NOMO-1 treated with dmso at 0.1 percent for 144 hours (cell line): ENCODE results near the gene ZFPM1.

Experiments
- DNase-seq: peaks from one replicate; lab custom pipeline; 2025; ENCODE audit not compliant: unreplicated experiment; lab: John Stamatoyannopoulos, UW

ZFPM1 gene

GRCh38 chr16:88558457-88559442, 105.7 kb downstream of the ZFPM1 start:
- DNase-seq: no peak

DNA sequence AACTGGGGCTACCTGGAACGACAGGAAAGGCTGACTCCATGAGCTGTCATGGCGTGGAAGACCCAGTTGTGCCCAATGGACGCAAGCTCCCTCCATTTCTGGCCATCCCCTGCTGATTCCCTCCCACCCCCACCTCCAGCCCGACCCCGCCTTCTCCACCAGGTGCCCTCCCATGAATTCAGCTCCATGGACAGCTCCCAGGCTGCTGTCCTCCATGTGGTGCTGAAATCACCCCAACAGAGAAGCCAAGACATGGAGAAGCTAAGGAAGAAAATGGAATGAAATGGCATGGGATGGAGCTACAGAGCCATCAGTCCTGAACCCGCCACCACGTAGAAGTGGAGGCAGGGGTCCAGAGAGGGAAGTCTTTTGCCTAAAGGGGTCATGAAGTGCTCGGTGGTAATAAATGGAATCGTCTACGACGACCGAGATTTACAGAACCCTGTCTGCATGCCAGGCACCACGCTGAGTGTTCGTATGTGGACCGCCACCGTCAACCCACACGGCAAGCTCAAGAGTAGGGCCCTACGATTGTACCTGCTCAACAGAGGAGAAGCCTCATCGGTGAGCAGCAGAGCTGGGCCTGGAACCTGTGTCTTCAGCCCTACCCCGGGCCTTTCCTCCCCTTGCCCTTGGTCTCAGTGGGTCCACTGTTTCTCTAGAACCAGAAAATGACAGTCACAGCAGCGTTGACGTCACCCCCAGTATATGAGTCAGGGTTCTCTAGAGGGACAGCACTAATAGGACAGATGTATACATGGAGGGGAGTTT, 107.8 kb downstream of the ZFPM1 start:
- DNase-seq: no peak

DNA sequence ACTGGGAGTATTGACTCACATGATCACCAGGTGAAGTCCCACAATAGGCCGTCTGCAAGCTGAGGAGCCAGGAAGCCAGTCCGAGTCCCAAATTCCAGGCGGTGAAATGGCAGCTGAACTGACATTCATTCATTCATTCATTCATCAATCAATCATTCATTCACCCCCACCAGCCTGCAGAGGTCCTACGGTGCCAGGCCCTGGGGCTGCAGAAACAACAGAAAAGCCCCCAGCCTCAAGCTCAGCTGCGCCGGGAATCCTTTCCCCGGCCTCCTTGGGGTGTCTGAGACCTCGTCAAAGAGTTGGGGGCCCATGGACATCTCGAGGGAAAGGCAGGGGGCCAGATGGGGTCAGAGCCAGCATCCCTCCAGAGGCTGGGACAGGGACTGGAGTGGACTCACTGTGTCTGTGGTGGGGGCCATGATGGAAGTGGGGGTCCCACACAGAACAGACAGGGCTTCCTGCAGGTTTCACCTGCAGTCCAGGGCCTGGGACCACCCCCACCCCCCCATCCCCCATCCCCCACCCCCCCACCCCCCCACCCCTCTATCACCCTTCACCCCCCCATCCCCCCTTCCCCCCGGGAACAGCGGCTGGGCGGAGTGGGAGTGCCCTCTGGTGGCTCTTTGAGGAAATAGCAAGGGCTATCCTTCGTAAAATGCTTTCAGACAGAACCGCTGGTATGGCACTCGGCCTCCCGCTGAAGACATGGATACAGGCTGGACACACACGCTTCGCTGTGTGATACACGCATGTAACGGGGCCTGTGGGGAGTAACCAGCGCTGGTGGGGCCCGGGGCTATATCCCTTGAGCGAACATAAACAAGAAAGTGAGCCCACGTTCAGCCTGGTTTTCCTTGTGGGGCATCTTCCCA, 108.6 kb downstream of the ZFPM1 start:
- DNase-seq: no peak

DNA sequence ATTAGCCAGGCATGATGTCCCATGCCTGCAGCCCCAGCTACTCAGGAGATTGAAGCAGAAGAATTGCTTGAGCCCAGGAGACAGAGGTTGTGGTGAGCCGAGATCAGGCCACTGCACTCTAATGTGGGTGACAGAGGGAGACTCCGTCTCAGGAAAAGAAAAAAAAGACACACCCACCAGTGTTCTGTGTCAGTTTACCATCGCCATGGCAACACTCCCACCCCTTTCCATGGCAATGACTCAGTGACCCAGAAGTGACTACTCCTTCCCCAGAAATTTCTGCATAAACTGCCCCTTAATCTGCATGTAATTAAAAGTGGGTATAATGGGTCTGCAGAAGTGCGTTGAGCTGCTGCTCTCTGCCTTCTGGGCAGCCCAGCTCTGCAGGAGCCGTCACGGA, 113.1 kb downstream of the ZFPM1 start:
- DNase-seq: no peak

- DNase-seq: no peak
Observed at GRCh38 chr16:88568710-88569613, 115.9 kb downstream of the ZFPM1 start.

DNA sequence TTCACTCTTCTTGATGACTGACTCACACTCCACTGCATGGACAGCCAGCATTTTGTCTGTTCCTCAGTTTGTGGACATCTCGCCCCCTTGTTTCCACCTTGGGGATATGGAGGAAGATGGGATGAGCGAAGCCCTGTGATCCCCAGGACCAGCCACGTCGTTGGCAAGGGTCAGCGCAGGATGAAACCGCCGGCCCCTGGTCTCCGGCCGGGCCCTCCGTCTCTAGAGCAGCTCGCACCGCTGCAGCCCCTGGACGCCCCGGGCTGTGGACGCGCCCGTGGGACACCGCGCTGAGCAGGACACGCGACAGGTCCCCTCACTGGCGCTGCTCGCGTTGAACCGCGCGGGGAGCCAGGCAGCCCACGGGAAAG, 116.5 kb downstream of the ZFPM1 start:
- DNase-seq: no peak

DNA sequence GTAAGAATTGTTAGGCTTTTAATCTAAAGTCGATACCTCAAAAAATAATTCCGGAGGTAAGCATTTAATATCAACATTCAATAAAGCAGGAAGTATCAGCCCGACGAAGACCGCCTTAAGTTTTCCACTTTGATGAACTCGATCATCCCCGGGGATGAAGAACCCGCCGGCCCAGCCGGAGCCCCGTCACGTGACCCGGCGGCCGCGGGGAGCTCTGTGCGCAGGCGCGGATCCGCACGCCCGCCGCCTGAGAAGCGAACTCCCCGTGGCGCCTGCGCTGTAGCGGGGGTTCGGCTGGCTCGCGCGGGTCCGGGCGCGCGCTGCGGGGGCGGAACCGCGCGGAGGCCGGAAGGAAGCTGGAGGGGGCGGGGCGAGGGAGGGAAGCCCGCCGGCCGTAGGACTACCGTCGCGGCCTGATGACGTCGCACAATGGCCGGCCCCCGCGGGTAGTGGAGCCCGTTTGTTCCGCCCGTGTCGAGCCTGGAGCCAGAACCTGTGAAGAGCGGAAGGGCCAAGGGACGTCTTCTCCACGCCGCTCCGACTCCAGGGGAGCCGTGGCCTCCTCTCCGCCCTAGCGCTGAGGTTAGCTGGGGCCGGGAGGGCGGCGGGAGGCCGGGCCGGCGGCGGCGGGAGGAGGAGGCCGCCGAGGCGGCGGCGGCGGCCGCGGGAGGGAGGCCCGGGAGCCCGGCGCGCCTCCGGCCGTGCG, 117.1 kb downstream of the ZFPM1 start, which contains the start of gene ZC3H18:
Gene ZC3H18 (plus strand): TSS at position 419 of the 706 bp plus-strand sequence. CDS start 6,721 bp downstream, outside the sequence.
- DNase-seq: peak; percentile 87

DNA sequence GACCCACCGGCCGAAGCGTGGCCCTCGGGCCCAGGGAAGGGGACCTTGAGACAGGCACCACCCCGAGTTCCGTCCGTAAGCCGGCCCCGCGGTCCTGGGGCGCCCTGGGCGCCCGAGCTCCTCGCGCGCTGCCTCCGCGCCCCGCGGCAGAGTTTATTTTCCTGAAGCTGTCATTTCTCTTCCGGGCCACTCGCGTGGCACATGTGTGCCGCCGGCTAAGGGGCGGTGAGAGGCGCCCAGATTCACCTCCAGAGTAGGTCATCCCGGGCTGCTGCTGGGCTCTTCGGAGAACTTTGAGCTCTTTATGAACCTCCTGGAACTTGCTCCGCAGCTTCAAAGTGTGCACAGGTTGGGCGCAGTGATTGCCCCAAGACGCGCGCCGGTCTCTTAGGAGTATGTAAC, 117.6 kb downstream of the ZFPM1 start:
- peak; percentile 5 for DNase-seq

- no peak for DNase-seq
Observed at GRCh38 chr16:88575251-88575650, 122.2 kb downstream of the ZFPM1 start.

DNA sequence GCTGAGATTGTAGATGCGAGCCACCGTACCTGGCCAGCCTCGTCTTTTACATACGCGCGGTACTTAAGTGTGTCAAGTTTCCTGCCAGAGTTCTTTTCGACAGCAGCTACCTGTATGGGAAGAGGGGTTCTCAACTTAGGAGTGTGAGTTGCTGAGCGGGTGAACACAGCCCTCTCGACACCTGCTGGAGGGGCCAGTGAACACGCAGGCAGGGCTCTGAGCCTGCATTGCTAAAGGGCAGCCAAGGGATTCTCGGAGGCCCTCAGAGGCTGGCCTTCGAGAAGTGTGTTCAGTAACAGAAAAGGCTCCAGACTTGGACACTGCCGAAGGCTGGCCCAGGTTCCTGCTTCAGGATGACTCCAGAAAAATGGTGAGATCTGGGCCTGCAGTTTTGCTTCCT, 123.2 kb downstream of the ZFPM1 start:
- no peak for DNase-seq

- DNase-seq: no peak
Observed at GRCh38 chr16:88577166-88577565, 124.1 kb downstream of the ZFPM1 start.

GRCh38 chr16:88578446-88579313, 125.6 kb downstream of the ZFPM1 start:
- no peak for DNase-seq

DNA sequence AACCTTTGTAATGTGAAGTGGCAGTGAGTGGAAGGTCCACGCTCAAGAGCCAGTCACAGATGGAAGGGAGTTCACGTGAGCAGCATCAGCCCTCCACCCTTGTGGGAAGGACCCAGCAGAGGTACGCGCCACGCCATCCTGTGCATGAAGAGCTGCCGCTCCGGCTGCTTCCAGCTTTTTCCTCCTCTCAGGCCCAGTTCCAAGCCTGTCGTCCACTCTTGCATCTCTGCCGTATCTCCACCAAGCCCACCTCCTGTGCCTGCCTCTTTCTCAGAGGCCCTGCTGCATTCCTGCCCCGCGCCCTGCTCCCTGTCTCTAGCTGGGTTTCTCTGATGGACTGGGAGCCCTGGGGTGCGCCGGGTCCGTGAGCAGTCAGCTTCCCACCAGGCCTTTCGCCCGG, 127.3 kb downstream of the ZFPM1 start:
- no peak for DNase-seq

GRCh38 chr16:88581033-88581432, 128.0 kb downstream of the ZFPM1 start:
- DNase-seq: no peak

DNA sequence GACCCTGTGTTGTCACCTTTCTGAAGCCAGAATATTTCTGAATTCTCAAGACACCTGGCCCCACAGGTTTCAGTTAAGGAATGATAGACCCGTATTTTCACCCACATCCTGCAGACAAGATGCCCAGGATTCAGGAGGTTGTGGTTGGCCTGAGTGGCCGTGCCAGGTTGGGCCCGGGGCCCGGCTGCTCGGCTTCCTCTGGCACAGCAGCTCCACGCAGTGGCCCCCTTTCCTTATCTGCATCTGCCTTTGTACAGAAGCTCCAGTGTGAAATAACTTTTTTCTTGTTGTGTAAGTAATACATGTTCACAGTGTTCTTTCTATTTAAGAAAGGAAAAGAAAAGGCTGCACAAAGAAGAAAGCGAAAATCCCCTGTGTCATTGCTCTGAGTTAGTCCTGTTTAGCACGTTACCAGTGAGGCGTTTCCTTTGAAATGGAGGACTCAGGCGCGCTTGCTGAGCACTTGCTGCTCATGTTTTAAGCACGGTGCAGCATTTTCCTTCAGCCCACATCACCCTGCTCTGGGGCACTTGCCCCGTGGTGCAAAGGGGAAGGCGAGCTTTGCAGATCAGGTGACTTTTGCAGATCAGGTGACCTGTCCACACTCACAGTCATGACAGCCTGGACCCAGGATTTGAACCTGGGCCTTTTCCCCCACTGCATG, 130.0 kb downstream of the ZFPM1 start:
- no peak for DNase-seq

GRCh38 chr16:88584676-88585075, 131.6 kb downstream of the ZFPM1 start:
- no peak for DNase-seq

- no peak for DNase-seq
Observed at GRCh38 chr16:88585269-88585668, 132.2 kb downstream of the ZFPM1 start.
